HCT116 (cell line): ENCODE measurements around the gene TSPEAR. TPM values are rescaled to one million over a fixed set of nuclear protein-coding genes. Genes with fewer than 3 reads are reported as not detected.

Experiments
- ATAC-seq: fragments of 200-7000 bp; cut with Tn5 transposase; 2 replicates; pipeline ENCODE4 v1.9.1; 2020; ENCODE audit warnings: mild to moderate bottlenecking, moderate library complexity
- BruUV-seq: library from RNA; stranded (reverse); fragments of 400-500 nt; replicated peaks from 2 replicates; lab custom pipeline; 2021; lab: Mats Ljungman, UMichigan
- CTCF ChIA-PET: fragments of 300-600 bp; sonication (Branson Sonifier 250); formaldehyde crosslinking; loops from one replicate; lab custom pipeline; 2021; ENCODE audit warnings: antibody characterized with exemption; lab: Charles Lee
- POLR2A ChIA-PET: fragments of 300-600, 350-600 bp; sonication (Branson Sonifier 250); formaldehyde crosslinking; loops from one replicate; lab custom pipeline; 2021; ENCODE audit warnings: antibody characterized with exemption; lab: Charles Lee
- RAD21 ChIA-PET, 2 experiments: fragments of 300-600 bp; sonication (Branson Sonifier 250); formaldehyde crosslinking; loops; one replicate each; lab custom pipeline; 2023; ENCODE audit warnings: low total read pairs in 2 of 2; ENCODE audit not compliant: uncharacterized antibody in 2 of 2, unreplicated experiment in 2 of 2, low non-redundant PET in 1 of 2; lab: Charles Lee
- DNase-seq: peaks from one replicate; pipeline ENCODE4 v3.0.0-alpha.2; 2010; ENCODE audit warnings: low read depth, low spot score
- H2AFZ ChIP-seq: fragments of 200-600 bp; shearing (Covaris generic), sonication (generic); 2 replicates; pipeline ENCODE4 v1.6.1; 2017; ENCODE audit warnings: low read depth, mixed run types, mixed read lengths, antibody characterized with exemption, low read length; ENCODE audit not compliant: poor library complexity, severe bottlenecking
- H3K27ac ChIP-seq: 2 replicates; pipeline ENCODE4 v1.5.1; 2012; ENCODE audit warnings: low read depth, low read length
- H3K27me3 ChIP-seq: fragments of 200-600 bp; sonication (generic); 2 replicates; pipeline ENCODE4 v1.6.1; 2016; ENCODE audit warnings: mixed run types, low read length, mixed read lengths; ENCODE audit not compliant: insufficient read depth
- H3K36me3 ChIP-seq, 2 experiments: fragments of 200-500 bp in 1 of 2; fragments of 200-600 bp in 1 of 2; sonication (Bioruptor generic) in 1 of 2; sonication (generic) in 1 of 2; 2 replicates each; pipeline versions ENCODE4 v1.5.1 to v1.6.1; 2014 to 2016; ENCODE audit warnings: low read length in 2 of 2, inconsistent platforms in 1 of 2, mixed read lengths in 1 of 2, mixed run types in 1 of 2; ENCODE audit not compliant: insufficient read depth in 2 of 2, control insufficient read depth in 1 of 2
- H3K4me1 ChIP-seq, 2 experiments: fragments of 200-600 bp in 1 of 2; sonication (generic) in 1 of 2; 2 replicates each; pipeline versions ENCODE4 v1.5.1 to v1.6.1; 2012 to 2017; ENCODE audit warnings: low read length in 2 of 2, inconsistent platforms in 1 of 2, mild to moderate bottlenecking in 1 of 2, mixed read lengths in 1 of 2, mixed run types in 1 of 2, moderate library complexity in 1 of 2; ENCODE audit not compliant: insufficient read depth in 2 of 2, control insufficient read depth in 1 of 2
- H3K4me2 ChIP-seq: fragments of 200-600 bp; sonication (generic); 2 replicates; pipeline ENCODE4 v1.6.1; 2017; ENCODE audit warnings: mixed run types, low read length, mixed read lengths
- H3K4me3 ChIP-seq, 2 experiments: fragments of 200-600 bp in 1 of 2; sonication (generic) in 1 of 2; replicated peaks in 1 of 2; 2 replicates each; pipeline ENCODE4 v1.5.1; 2011 to 2016; ENCODE audit warnings: low read length in 2 of 2, control low read depth in 1 of 2, low read depth in 1 of 2, mild to moderate bottlenecking in 1 of 2, mixed read lengths in 1 of 2, mixed run types in 1 of 2
- H3K79me2 ChIP-seq: fragments of 200-600 bp; sonication (generic); 2 replicates; pipeline ENCODE4 v1.6.1; 2017; ENCODE audit warnings: mild to moderate bottlenecking, mixed run types, low read length, moderate library complexity, mixed read lengths; ENCODE audit not compliant: insufficient read depth
- H3K9ac ChIP-seq: fragments of 200-600 bp; sonication (generic); 2 replicates; pipeline ENCODE4 v1.6.1; 2016; ENCODE audit warnings: low read length, mixed read lengths
- H3K9me2 ChIP-seq: fragments of 200-600 bp; sonication (generic), shearing (Covaris generic); 2 replicates; pipeline ENCODE4 v1.6.1; 2017; ENCODE audit warnings: mixed run types, mild to moderate bottlenecking, moderate library complexity; ENCODE audit not compliant: insufficient read depth
- H3K9me3 ChIP-seq, 2 experiments: fragments of 200-500 bp in 1 of 2; fragments of 200-600 bp in 1 of 2; sonication (Bioruptor generic) in 1 of 2; sonication (generic) in 1 of 2; 2 replicates each; pipeline ENCODE4 v1.6.1; 2014 to 2017; ENCODE audit warnings: low read length in 2 of 2, mixed read lengths in 2 of 2, inconsistent platforms in 1 of 2, low read depth in 1 of 2, mild to moderate bottlenecking in 1 of 2, mixed run types in 1 of 2, moderate library complexity in 1 of 2; ENCODE audit not compliant: control insufficient read depth in 1 of 2, insufficient read depth in 1 of 2
- H4K20me1 ChIP-seq: fragments of 200-600 bp; sonication (generic), shearing (Covaris generic); 2 replicates; pipeline ENCODE4 v1.6.1; 2017; ENCODE audit warnings: mixed run types, mild to moderate bottlenecking, moderate library complexity; ENCODE audit not compliant: insufficient read depth
- ATF3 ChIP-seq: IDR thresholded peaks from 2 replicates; pipeline ENCODE4 v1.6.1; 2012
- CTCF ChIP-seq, 3 experiments: fragments of 200-600 bp in 1 of 3; sonication (generic) in 1 of 3; IDR thresholded peaks in 2 of 3; conservative IDR thresholded peaks in 1 of 3; 2 replicates each; pipeline ENCODE4 v1.5.1; 2012 to 2017; ENCODE audit warnings: low read depth in 2 of 3, low read length in 2 of 3, antibody characterized with exemption in 1 of 3, borderline replicate concordance in 1 of 3, control low read depth in 1 of 3, mild to moderate bottlenecking in 1 of 3, mixed read lengths in 1 of 3, mixed run types in 1 of 3, moderate library complexity in 1 of 3; ENCODE audit not compliant: insufficient read depth in 1 of 3
- ELF1 ChIP-seq: IDR thresholded peaks from 2 replicates; pipeline ENCODE4 v1.6.1; 2012; ENCODE audit warnings: low read depth, borderline replicate concordance
- EZH2phosphoT487 ChIP-seq: fragments of 200-600 bp; IDR thresholded peaks from 2 replicates; pipeline ENCODE4 v1.6.1; 2018; ENCODE audit warnings: antibody characterized with exemption, borderline replicate concordance
- JUND ChIP-seq: IDR thresholded peaks from 2 replicates; pipeline ENCODE4 v1.6.1; 2012
- SIN3A ChIP-seq: IDR thresholded peaks from 2 replicates; pipeline ENCODE4 v1.6.1; 2012; ENCODE audit warnings: low read depth
- SP1 ChIP-seq: IDR thresholded peaks from 2 replicates; pipeline ENCODE4 v1.6.1; 2012; ENCODE audit warnings: low read depth
- TCF7L2 ChIP-seq: IDR thresholded peaks from 2 replicates; pipeline ENCODE4 v1.7.0; 2011; ENCODE audit warnings: borderline replicate concordance, inconsistent platforms; ENCODE audit not compliant: insufficient read depth, insufficient read length; ENCODE audit errors: extremely low read depth
- YY1 ChIP-seq: IDR thresholded peaks from 2 replicates; pipeline ENCODE4 v1.6.1; 2011; ENCODE audit warnings: low read length, low read depth, moderate library complexity, mild to moderate bottlenecking; ENCODE audit not compliant: insufficient replicate concordance; ENCODE audit errors: extremely low read depth
- ZBTB33 ChIP-seq: IDR thresholded peaks from 2 replicates; pipeline ENCODE4 v1.6.1; 2011; ENCODE audit warnings: mild to moderate bottlenecking, low read length, moderate library complexity; ENCODE audit not compliant: insufficient replicate concordance; ENCODE audit errors: extremely low read depth
- ZNF274 ChIP-seq: fragments of 200-500 bp; sonication (Bioruptor generic); IDR thresholded peaks from 2 replicates; pipeline ENCODE4 v1.6.1; 2014; ENCODE audit warnings: mild to moderate bottlenecking, low read depth, low read length, inconsistent platforms
- intact Hi-C: fragments of 100-400 bp; cut with micrococcal nuclease; formaldehyde crosslinking; loops from 2 replicates; pipeline ENCODE4 v1.10.0; 2022
- total RNA-seq: library from RNA; stranded (reverse); gene quantifications from one replicate; pipeline ENCODE4 v1.2.1, GENCODE V29; 2021; ENCODE audit not compliant: unreplicated experiment

TSPEAR gene
- total RNA-seq, 1 experiment from 2014 or later, result not detected

- no peak for TF ChIP-seq CTCF (IDR thresholded peaks at IDR 0.05 in 2 of 3, conservative IDR thresholded peaks at IDR 0.05 in 1 of 3; ENCODE audit: borderline replicate concordance in 1 of 3, insufficient read depth in 1 of 3, low read depth in 2 of 3, low read length in 2 of 3)
- no peak for TF ChIP-seq EZH2phosphoT487
- no peak for TF ChIP-seq TCF7L2
- TF ChIP-seq ELF1, result no peak
These were observed 94.8 kb downstream of the TSPEAR start (continued) for GRCh38 chr21:44616591-44616926.

- Histone ChIP-seq H3K4me3 (no peak overlapping the region), H3K4me1 (no peaks in the 10 kb centered on the region), H3K79me2 (no peaks in the 10 kb centered on the region), H3K36me3 (no peaks in the 10 kb centered on the region), H3K4me2 (no peak overlapping the region), H3K9me3 (peaks cover 5 to 9% of the 10 kb centered on the region in 2 experiments)
- DNase-seq (no peak), ATAC-seq (no peak)
- TF ChIP-seq JUND (no peak), SIN3A (no peak), YY1 (no peak), TCF7L2 (no peak), ZNF274 (no peak), ZBTB33 (no peak), ATF3 (no peak), SP1 (no peak)
- TF ChIP-seq, all 23 proteins: peak for 0
- Histone ChIP-seq H2AFZ (no peak overlapping the region), H4K20me1 (no peaks in the 10 kb centered on the region), H3K9me2 (no peaks in the 10 kb centered on the region), H3K27me3 (no peaks in the 10 kb centered on the region), H3K9ac (no peak overlapping the region), H3K27ac (no peak overlapping the region)
- ChIA-PET RAD21 (no interaction called here), CTCF (no interaction called here), POLR2A (no interaction called here)
- intact Hi-C loops, result no loop called here
- no TSS peak for BruUV-seq
These were observed 95.3 kb downstream of the TSPEAR start for GRCh38 chr21:44615911-44616590.
